GM19240 (cell line): ENCODE measurements around the gene ARMS2.

Experiments used
- DNase-seq: peaks from one replicate; pipeline ENCODE4 v3.0.0; 2011; ENCODE audit warnings: low spot score; ENCODE audit not compliant: insufficient read length

Gene ARMS2

GRCh38 chr10:122469848-122470247, 15.4 kb downstream of the ARMS2 start:
- DNase-seq, result no peak

- no peak for DNase-seq
These were observed 17.2 kb downstream of the ARMS2 start for GRCh38 chr10:122471531-122472177.

GRCh38 chr10:122473116-122473515, 18.7 kb downstream of the ARMS2 start:
- no peak for DNase-seq

- no peak for DNase-seq
These were observed 19.8 kb downstream of the ARMS2 start for GRCh38 chr10:122474131-122474818.

GRCh38 chr10:122475100-122475499, 20.6 kb downstream of the ARMS2 start:
- DNase-seq, result no peak

GRCh38 chr10:122475591-122476332, 21.3 kb downstream of the ARMS2 start:
- no peak for DNase-seq

- no peak for DNase-seq
These were observed 21.9 kb downstream of the ARMS2 start for GRCh38 chr10:122476333-122476695.

- DNase-seq, result no peak
These were observed 23.0 kb downstream of the ARMS2 start for GRCh38 chr10:122477436-122477835.

GRCh38 chr10:122478971-122479370, 24.5 kb downstream of the ARMS2 start:
- DNase-seq, result no peak

GRCh38 chr10:122480146-122480833, 25.8 kb downstream of the ARMS2 start:
- no peak for DNase-seq

- DNase-seq, result no peak
These were observed 27.0 kb downstream of the ARMS2 start for GRCh38 chr10:122481296-122482056.

GRCh38 chr10:122484276-122485060, 30.0 kb downstream of the ARMS2 start:
- DNase-seq, result no peak

GRCh38 chr10:122485670-122486069, 31.2 kb downstream of the ARMS2 start:
- DNase-seq, result no peak

GRCh38 chr10:122486406-122487080, 32.1 kb downstream of the ARMS2 start:
- no peak for DNase-seq

GRCh38 chr10:122487174-122487765, 32.8 kb downstream of the ARMS2 start:
- no peak for DNase-seq

- no peak for DNase-seq
These were observed 35.8 kb downstream of the ARMS2 start for GRCh38 chr10:122490268-122490667.

- DNase-seq, result no peak
These were observed 36.6 kb downstream of the ARMS2 start for GRCh38 chr10:122490786-122491680.

- no peak for DNase-seq
These were observed 37.6 kb downstream of the ARMS2 start for GRCh38 chr10:122492006-122492405.
